Neural progenitor cell (in vitro differentiated cells): ENCODE measurements around the gene NCBP2L. TPM values are rescaled to one million over a fixed set of nuclear protein-coding genes. Genes with fewer than 3 reads are reported as not detected.

Experiments used
- DNase-seq: peaks from one replicate; pipeline ENCODE4 v3.0.0-alpha.2; 2016; ENCODE audit warnings: low spot score
- H2AFZ ChIP-seq: fragments of 200-600 bp; sonication (generic); replicated peaks from 2 replicates; pipeline ENCODE4 v1.6.1; 2016; ENCODE audit warnings: antibody characterized with exemption
- H3F3A ChIP-seq: fragments of 200-600 bp; sonication (generic); 2 replicates; pipeline ENCODE4 v1.6.1; 2016; ENCODE audit warnings: antibody characterized with exemption, low read depth
- H3K27ac ChIP-seq: fragments of 200-600 bp; sonication (generic); 2 replicates; pipeline ENCODE4 v1.5.1; 2016; ENCODE audit warnings: mild to moderate bottlenecking
- H3K27me3 ChIP-seq: fragments of 200-600 bp; sonication (generic); 2 replicates; pipeline ENCODE4 v1.6.1; 2016; ENCODE audit warnings: mild to moderate bottlenecking, moderate library complexity
- H3K36me3 ChIP-seq: fragments of 200-600 bp; sonication (generic); 2 replicates; pipeline ENCODE4 v1.5.1; 2016
- H3K4me1 ChIP-seq: fragments of 200-600 bp; sonication (generic); 2 replicates; pipeline ENCODE4 v1.6.1; 2016; ENCODE audit warnings: mixed run types
- H3K4me2 ChIP-seq: fragments of 200-600 bp; sonication (generic); 2 replicates; pipeline ENCODE4 v1.6.1; 2016
- H3K4me3 ChIP-seq: fragments of 200-600 bp; sonication (generic); 2 replicates; pipeline ENCODE4 v1.5.1; 2016
- H3K79me2 ChIP-seq: fragments of 200-600 bp; sonication (generic); 2 replicates; pipeline ENCODE4 v1.6.1; 2016; ENCODE audit warnings: low read depth
- H3K9ac ChIP-seq: fragments of 200-600 bp; sonication (generic); 2 replicates; pipeline ENCODE4 v1.6.1; 2016
- H3K9me3 ChIP-seq: fragments of 200-600 bp; sonication (generic); 2 replicates; pipeline ENCODE4 v1.5.1; 2016; ENCODE audit warnings: low read depth
- H4K20me1 ChIP-seq: fragments of 200-600 bp; sonication (generic); 2 replicates; pipeline ENCODE4 v1.6.1; 2016; ENCODE audit warnings: low read depth
- H3K27ac Mint-ChIP-seq: 3 replicates; pipeline ENCODE4 v1.8.0; 2021; ENCODE audit warnings: mixed read lengths
- H3K27me3 Mint-ChIP-seq: 2 replicates; pipeline ENCODE4 v1.8.0; 2022; ENCODE audit warnings: low read depth, mild to moderate bottlenecking, inconsistent platforms, moderate library complexity, mixed read lengths; ENCODE audit not compliant: insufficient read depth
- H3K36me3 Mint-ChIP-seq: 3 replicates; pipeline ENCODE4 v1.8.0; 2021; ENCODE audit warnings: mixed read lengths
- H3K4me1 Mint-ChIP-seq: 3 replicates; pipeline ENCODE4 v1.8.0; 2021; ENCODE audit warnings: mixed read lengths
- H3K4me3 Mint-ChIP-seq: 3 replicates; pipeline ENCODE4 v1.8.0; 2021; ENCODE audit warnings: mild to moderate bottlenecking, moderate library complexity, mixed read lengths
- H3K9me3 Mint-ChIP-seq: 3 replicates; pipeline ENCODE4 v1.8.0; 2020; ENCODE audit warnings: mixed read lengths
- CTCF ChIP-seq: fragments of 200-600 bp; sonication (generic); IDR thresholded peaks from 2 replicates; pipeline ENCODE4 v1.5.1; 2017; ENCODE audit warnings: antibody characterized with exemption, mild to moderate bottlenecking
- EZH2 ChIP-seq: fragments of 200-600 bp; sonication (generic); IDR thresholded peaks from 2 replicates; pipeline ENCODE4 v1.6.1; 2017; ENCODE audit warnings: antibody characterized with exemption, mild to moderate bottlenecking, moderate library complexity
- EZH2phosphoT487 ChIP-seq: fragments of 200-600 bp; sonication (generic); IDR thresholded peaks from 2 replicates; pipeline ENCODE4 v1.6.1; 2017; ENCODE audit warnings: antibody characterized with exemption
- total RNA-seq: library from RNA; depleted of rRNA; stranded (reverse); fragments of >200 nt; gene quantifications from 2 replicates; pipeline ENCODE4 v1.2.3, GENCODE V29; 2015; ENCODE audit warnings: low replicate concordance

Gene NCBP2L
- total RNA-seq, 1 donor from 2014 or later, result not detected

GRCh38 chrX:107738272-107738671 lies 39.3 kb upstream of the NCBP2L start:
- Histone ChIP-seq H3K27ac (no peak overlapping the region), H3K36me3 (no peaks in the 10 kb centered on the region), H3K9ac (no peak overlapping the region), H2AFZ (no peak overlapping the region), H3K79me2 (no peaks in the 10 kb centered on the region), H3K27me3 (no peaks in the 10 kb centered on the region), H4K20me1 (no peaks in the 10 kb centered on the region), H3K4me2 (no peak overlapping the region), H3K9me3 (no peaks in the 10 kb centered on the region), H3K4me1 (peaks cover 26% of the 10 kb centered on the region), H3K4me3 (no peak overlapping the region), H3F3A (peaks cover 14% of the 10 kb centered on the region)
- no peak for TF ChIP-seq CTCF
- TF ChIP-seq EZH2, result no peak
- no peak for TF ChIP-seq EZH2phosphoT487
- Mint-ChIP-seq H3K9me3 (no peaks in the 10 kb centered on the region), H3K4me1 (peaks cover 34% of the 10 kb centered on the region), H3K27me3 (peaks cover 16% of the 10 kb centered on the region), H3K36me3 (no peaks in the 10 kb centered on the region), H3K4me3 (no peak overlapping the region), H3K27ac (no peak overlapping the region)
- DNase-seq, result no peak

GRCh38 chrX:107738768-107739167 lies 38.8 kb upstream of the NCBP2L start:
- no peak overlapping the region for H3K4me2 ChIP-seq
- H3K4me1 ChIP-seq, result peaks cover 26% of the 10 kb centered on the region
- H3K9ac ChIP-seq, result no peak overlapping the region
- peaks cover 34% of the 10 kb centered on the region for H3K4me1 Mint-ChIP-seq
- no peak overlapping the region for H3K27ac ChIP-seq
- no peak for TF ChIP-seq CTCF
- TF ChIP-seq EZH2, result no peak
- TF ChIP-seq EZH2phosphoT487, result no peak
- H3K9me3 ChIP-seq, result no peaks in the 10 kb centered on the region
- H3F3A ChIP-seq, result peaks cover 14% of the 10 kb centered on the region
- H3K36me3 Mint-ChIP-seq, result no peaks in the 10 kb centered on the region
- no peak overlapping the region for H3K4me3 ChIP-seq
- H4K20me1 ChIP-seq, result no peaks in the 10 kb centered on the region
- H3K4me3 Mint-ChIP-seq, result no peak overlapping the region
- DNase-seq, result no peak
- H3K9me3 Mint-ChIP-seq, result no peaks in the 10 kb centered on the region
- H3K27me3 Mint-ChIP-seq, result peaks cover 13% of the 10 kb centered on the region
- no peaks in the 10 kb centered on the region for H3K36me3 ChIP-seq
- no peaks in the 10 kb centered on the region for H3K27me3 ChIP-seq
- H3K79me2 ChIP-seq, result no peaks in the 10 kb centered on the region
- no peak overlapping the region for H3K27ac Mint-ChIP-seq
- no peak overlapping the region for H2AFZ ChIP-seq

- no peaks in the 10 kb centered on the region for H3K27me3 ChIP-seq
- H3K4me2 ChIP-seq, result no peak overlapping the region
- Mint-ChIP-seq H3K27ac (no peak overlapping the region), H3K27me3 (peaks cover 13% of the 10 kb centered on the region), H3K36me3 (no peaks in the 10 kb centered on the region), H3K4me1 (peaks cover 34% of the 10 kb centered on the region), H3K9me3 (no peaks in the 10 kb centered on the region), H3K4me3 (no peak overlapping the region)
- TF ChIP-seq EZH2 (no peak), EZH2phosphoT487 (no peak), CTCF (no peak)
- H3K9ac ChIP-seq, result no peak overlapping the region
- no peak overlapping the region for H3K27ac ChIP-seq
- H3K4me3 ChIP-seq, result no peak overlapping the region
- H3K36me3 ChIP-seq, result no peaks in the 10 kb centered on the region
- no peaks in the 10 kb centered on the region for H3K9me3 ChIP-seq
- H3K79me2 ChIP-seq, result no peaks in the 10 kb centered on the region
- H3K4me1 ChIP-seq, result peaks cover 26% of the 10 kb centered on the region
- H4K20me1 ChIP-seq, result no peaks in the 10 kb centered on the region
- H3F3A ChIP-seq, result peaks cover 14% of the 10 kb centered on the region
- H2AFZ ChIP-seq, result no peak overlapping the region
- DNase-seq, result no peak
These were observed 38.0 kb upstream of the NCBP2L start for GRCh38 chrX:107739541-107739940.
